Measurements from ENCODE around the gene ADIPOR2. TPM values are rescaled to one million over a fixed set of nuclear protein-coding genes. Genes with fewer than 3 reads are reported as not detected.
A peak's percentile ranks its signal among the peaks of the same experiment; 100 is the strongest.

Gene ADIPOR2
- total RNA-seq, 4 donors from 2014 or later, result 46.0 to 59.3 (median 52.4) TPM

DNA sequence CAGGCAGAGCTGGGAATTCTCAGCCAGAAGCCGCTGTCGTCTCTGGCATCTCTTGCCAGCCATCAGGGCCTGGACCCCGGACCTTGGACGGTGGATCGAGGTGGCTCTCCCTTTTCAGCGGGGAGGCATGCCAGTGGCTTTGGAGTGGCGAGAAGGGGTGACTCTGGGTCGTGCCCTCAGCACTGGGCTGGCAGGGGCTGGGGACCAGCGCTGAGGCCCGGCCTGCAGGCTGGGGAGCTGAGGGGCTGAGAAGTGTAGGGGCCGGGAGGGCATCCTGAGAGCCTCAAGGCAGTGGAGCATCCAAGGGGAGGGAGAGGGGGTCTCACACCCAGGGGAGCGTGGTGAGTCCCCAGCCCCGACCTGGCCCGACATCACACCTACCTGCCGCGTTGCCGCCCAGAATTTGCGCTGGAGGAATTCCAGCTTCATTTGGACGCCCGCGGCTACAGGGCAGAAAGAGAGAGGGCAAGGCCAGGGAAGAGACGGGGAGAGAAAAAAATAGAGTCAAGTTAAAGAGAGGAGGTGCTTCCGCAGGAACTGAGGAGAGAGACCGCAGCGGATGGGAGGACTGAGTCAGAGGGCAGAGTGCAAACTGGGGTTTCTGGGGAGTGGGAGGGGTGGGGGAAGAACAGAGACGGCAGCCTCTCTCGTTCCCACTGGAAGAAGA is 120.5 kb downstream of the ADIPOR2 start:
- no peak for TF ChIP-seq POLR2A (IDR thresholded peaks at IDR 0.05)
- TF ChIP-seq, protein P1, sequence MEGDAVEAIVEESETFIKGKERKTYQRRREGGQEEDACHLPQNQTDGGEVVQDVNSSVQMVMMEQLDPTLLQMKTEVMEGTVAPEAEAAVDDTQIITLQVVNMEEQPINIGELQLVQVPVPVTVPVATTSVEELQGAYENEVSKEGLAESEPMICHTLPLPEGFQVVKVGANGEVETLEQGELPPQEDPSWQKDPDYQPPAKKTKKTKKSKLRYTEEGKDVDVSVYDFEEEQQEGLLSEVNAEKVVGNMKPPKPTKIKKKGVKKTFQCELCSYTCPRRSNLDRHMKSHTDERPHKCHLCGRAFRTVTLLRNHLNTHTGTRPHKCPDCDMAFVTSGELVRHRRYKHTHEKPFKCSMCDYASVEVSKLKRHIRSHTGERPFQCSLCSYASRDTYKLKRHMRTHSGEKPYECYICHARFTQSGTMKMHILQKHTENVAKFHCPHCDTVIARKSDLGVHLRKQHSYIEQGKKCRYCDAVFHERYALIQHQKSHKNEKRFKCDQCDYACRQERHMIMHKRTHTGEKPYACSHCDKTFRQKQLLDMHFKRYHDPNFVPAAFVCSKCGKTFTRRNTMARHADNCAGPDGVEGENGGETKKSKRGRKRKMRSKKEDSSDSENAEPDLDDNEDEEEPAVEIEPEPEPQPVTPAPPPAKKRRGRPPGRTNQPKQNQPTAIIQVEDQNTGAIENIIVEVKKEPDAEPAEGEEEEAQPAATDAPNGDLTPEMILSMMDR (IDR thresholded peaks at IDR 0.05), result no peak
- 77 to 79% methylated on average over 27 of the region's 27 CpGs for WGBS, 2 donors
- Histone ChIP-seq H3K9me3 (no peaks in the 10 kb centered on the region), H3K4me1 (peaks cover 0 to 4% of the 10 kb centered on the region in 2 donors), H3K4me3 (replicated peaks in 1 of 3) (no peak overlapping the region), H3K27ac (no peak overlapping the region), H3K36me3 (no peaks in the 10 kb centered on the region), H3K27me3 (no peaks in the 10 kb centered on the region)
- no peak for DNase-seq
- intact Hi-C loops (cut with DNase I), result no loop called here

DNA sequence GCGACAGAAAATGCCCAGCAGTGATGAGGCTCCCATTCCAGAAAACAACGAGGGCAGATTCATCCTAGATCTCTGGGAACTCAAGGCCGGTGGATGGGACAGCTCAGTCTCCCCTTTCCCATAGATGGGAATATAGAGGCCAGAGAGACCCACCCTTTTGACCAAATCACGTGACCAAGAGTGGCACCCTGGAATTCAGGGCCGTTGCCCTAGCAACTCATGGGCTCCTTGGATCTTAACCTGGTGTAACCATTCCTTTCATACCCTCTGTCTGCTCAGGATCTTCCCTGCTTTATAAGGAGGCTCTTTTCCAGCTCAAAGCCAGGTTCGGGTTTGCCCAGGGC is 121.0 kb downstream of the ADIPOR2 start:
- WGBS, 2 donors, result 79 to 87% methylated on average over 6 of the region's 6 CpGs
- Histone ChIP-seq H3K4me3 (replicated peaks in 1 of 3) (no peak overlapping the region), H3K4me1 (peaks cover 0 to 4% of the 10 kb centered on the region in 2 donors), H3K27me3 (no peaks in the 10 kb centered on the region), H3K9me3 (no peaks in the 10 kb centered on the region), H3K27ac (peak overlapping the region in 2 of 3 donors; percentile 49 to 50), H3K36me3 (no peaks in the 10 kb centered on the region)
- DNase-seq, result no peak
- intact Hi-C loops (cut with DNase I), result no loop called here
- TF ChIP-seq, protein P1 (IDR thresholded peaks at IDR 0.05), result no peak
- TF ChIP-seq POLR2A (IDR thresholded peaks at IDR 0.05), result no peak

DNA sequence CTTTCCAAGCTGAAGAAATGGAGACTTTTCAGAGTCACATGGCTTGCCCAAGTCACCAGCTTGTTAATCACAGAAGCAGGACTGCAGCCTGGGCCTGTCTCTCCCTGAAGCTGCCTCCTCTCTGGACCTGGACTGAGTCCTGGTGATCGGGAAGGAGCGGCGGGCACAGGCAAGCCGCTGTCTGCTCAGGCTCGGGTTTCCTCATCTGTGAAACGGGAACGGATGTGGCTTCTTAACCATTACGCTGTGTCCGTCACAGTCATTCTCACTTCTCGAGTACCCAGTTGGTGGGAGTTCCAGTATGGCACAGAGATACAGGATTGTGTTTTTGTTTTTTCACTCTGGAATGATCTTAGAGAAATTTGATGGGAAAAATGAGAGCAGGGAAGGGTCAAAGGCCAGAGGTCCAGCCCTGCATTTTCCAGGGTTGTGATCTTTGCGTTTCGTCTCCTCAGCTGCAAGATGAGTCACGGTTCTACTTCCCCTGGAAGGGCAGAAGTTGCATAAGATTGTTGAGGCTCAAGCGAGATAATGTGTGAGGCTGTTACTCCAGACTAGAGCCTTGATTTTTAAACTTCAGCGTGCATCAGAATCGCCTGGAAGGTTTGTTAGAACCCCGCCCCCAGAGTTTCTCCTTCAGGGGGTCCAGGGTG is 121.9 kb downstream of the ADIPOR2 start:
- Histone ChIP-seq H3K4me1 (peaks cover 0 to 4% of the 10 kb centered on the region in 2 donors), H3K9me3 (no peaks in the 10 kb centered on the region), H3K27me3 (no peaks in the 10 kb centered on the region), H3K27ac (peak overlapping the region in 2 of 3 donors; percentile 49 to 50), H3K4me3 (replicated peaks in 1 of 3) (no peak overlapping the region), H3K36me3 (no peaks in the 10 kb centered on the region)
- DNase-seq, result no peak
- TF ChIP-seq, protein P1 (IDR thresholded peaks at IDR 0.05), result no peak
- TF ChIP-seq POLR2A (IDR thresholded peaks at IDR 0.05), result no peak
- 76 to 84% methylated on average over 17 of the region's 17 CpGs for WGBS, 2 donors
- intact Hi-C loops (cut with DNase I), result no loop called here

DNA sequence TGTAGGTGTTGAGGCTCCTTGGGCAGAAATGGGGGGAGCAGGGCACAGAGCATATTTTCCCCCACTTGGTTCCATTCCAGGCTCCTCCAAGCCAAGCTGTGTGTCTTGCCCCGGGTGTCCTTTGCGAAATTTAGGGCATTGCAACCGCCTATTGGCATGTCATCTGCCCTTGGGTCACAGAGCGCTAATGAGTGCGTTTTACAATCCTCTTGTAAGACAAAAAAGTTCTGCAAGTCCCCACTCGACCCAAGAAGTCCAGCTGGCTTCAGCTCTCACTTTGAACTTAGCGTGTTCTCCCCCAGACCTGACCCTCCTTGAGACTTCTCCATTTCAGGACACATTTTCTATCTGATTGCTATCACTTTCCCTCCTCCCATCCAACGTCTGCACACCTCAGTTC is 123.4 kb downstream of the ADIPOR2 start:
- TF ChIP-seq POLR2A (IDR thresholded peaks at IDR 0.05), result no peak
- TF ChIP-seq, protein P1 (IDR thresholded peaks at IDR 0.05), result no peak
- H3K9me3 ChIP-seq, result no peaks in the 10 kb centered on the region
- H3K27ac ChIP-seq, result no peak overlapping the region
- no peaks in the 10 kb centered on the region for H3K36me3 ChIP-seq
- no peaks in the 10 kb centered on the region for H3K27me3 ChIP-seq
- peaks cover 0 to 4% of the 10 kb centered on the region in 2 donors for H3K4me1 ChIP-seq
- no peak for DNase-seq
- intact Hi-C loops (cut with DNase I), result no loop called here
- WGBS, 2 donors, result 73 to 80% methylated on average over 8 of the region's 8 CpGs
- no peak overlapping the region for H3K4me3 ChIP-seq (replicated peaks in 1 of 3)

DNA sequence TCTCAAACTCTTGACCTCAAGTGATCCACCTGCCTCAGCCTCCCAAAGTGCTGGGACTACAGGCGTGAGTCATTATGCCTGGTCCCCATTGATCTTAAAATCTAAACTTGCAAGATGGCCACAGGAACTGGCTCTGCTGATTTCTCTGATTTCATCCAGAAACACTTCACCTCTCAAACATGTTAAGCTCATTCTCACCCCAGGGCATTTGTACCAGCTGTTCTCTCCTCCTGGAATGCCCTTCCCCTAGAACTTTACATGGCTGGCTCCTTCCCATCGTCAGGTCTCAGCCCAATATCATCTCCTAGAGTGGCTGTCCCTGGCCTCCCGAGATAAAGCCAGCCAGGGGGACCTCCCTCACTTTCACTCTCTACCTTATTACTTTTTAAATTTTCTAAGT is 124.2 kb downstream of the ADIPOR2 start:
- no peak for TF ChIP-seq POLR2A (IDR thresholded peaks at IDR 0.05)
- TF ChIP-seq, protein P1 (IDR thresholded peaks at IDR 0.05), result no peak
- no peak overlapping the region for H3K4me3 ChIP-seq (replicated peaks in 1 of 3)
- no peaks in the 10 kb centered on the region for H3K27me3 ChIP-seq
- 75% methylated on average over 3 of the region's 3 CpGs for WGBS, 2 donors
- intact Hi-C loops (cut with DNase I), result no loop called here
- no peak for DNase-seq
- H3K36me3 ChIP-seq, result no peaks in the 10 kb centered on the region
- no peak overlapping the region for H3K27ac ChIP-seq
- H3K4me1 ChIP-seq, result peaks cover 0 to 4% of the 10 kb centered on the region in 2 donors
- no peaks in the 10 kb centered on the region for H3K9me3 ChIP-seq
